ENCODE results near the gene NCL. TPM values are rescaled to one million over a fixed set of nuclear protein-coding genes. Genes with fewer than 3 reads are reported as not detected.

Gene NCL
- total and polyA plus RNA-seq, 2 of the 13 experiments (the other 11 are each of a cell fraction or from before 2014, with no cell fraction given) = 105 to 779 TPM

DNA sequence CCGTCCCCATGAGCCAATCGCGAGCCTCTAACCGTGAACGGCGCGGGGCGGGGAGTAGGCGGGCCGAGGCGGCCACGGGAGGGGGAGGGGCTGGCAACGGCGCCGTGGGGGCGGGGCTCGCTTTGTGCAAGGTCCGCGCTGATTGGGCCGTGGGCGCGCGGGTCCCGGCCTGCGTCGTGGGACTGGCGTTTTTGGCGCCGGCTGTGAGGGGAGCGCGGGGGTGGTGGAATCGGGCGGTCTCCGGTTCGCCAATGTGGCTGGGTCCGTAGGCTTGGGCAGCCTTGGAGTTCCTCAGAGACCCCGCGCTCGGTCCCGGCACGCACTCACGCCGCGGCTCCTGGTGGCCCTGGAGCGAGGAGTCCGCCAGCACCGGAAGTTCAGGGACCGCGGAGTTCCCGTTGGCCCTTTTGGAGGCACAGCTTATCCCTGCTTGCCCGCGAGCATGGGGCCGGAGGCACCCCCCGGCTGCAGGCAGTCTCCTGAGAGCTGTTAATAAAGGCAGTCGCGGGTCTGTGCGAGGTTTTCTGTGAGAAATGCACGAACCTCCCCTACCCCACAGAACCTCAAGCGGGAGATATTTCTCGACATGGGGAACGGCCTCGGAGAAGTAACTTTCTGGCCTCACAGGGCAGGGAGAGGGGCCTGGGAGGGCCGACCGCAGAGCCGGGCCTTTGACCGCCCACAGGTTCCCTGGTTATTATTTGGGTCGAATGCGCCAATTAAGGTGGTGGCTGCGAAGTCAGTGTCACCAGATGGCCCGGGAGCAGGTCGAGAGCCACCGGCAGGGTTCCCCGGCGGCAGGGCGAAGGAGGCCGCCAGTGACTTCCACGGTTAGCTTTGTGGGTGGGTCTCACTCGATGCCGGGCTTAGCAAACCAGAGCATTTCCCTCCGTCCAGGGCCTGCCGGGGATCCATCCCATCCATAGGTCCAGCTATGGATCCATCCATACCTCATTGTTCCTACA lies 574 bp upstream of the NCL start (continued):
- TF ChIP-seq PRDM15 (CRISPR knock-in tag; IDR thresholded peaks at IDR 0.05) (0 out of 2 replicates have a peak, but pooled peaks have one; percentile 36), ZNF781 (CRISPR knock-in tag; IDR thresholded peaks at IDR 0.05; ENCODE audit: borderline replicate concordance, not compliant biosample characterization) (peak; percentile 91), ZNF83 (CRISPR knock-in tag; IDR thresholded peaks at IDR 0.05; ENCODE audit: borderline replicate concordance) (peak; percentile 4; the same call in 1 of the 2 replicates), ZSCAN21 (CRISPR knock-in tag; IDR thresholded peaks at IDR 0.05; ENCODE audit: borderline replicate concordance) (peak; percentile 23; the same call in 1 of the 2 replicates), BCL6 (CRISPR knock-in tag; IDR thresholded peaks at IDR 0.05) (no peak), SMYD3 (CRISPR knock-in tag; IDR thresholded peaks at IDR 0.05) (peak; percentile 38; the same call in 1 of the 2 replicates), POGK (CRISPR knock-in tag; conservative IDR thresholded peaks at IDR 0.05) (no peak), MLXIP (CRISPR knock-in tag; IDR thresholded peaks at IDR 0.05; ENCODE audit: borderline replicate concordance) (0 out of 2 replicates have a peak, but pooled peaks have one; percentile 57), ZNF7 (CRISPR knock-in tag; IDR thresholded peaks at IDR 0.05) (no peak), RFXANK (CRISPR knock-in tag; IDR thresholded peaks at IDR 0.05) (0 out of 2 replicates have a peak, but pooled peaks have one; percentile 89), MAZ (IDR thresholded peaks at IDR 0.05; ENCODE audit: borderline replicate concordance, low read depth, low read length) (peak; percentile 46; the same call in 1 of the 2 replicates), MAZ (CRISPR knock-in tag; IDR thresholded peaks at IDR 0.05; ENCODE audit: low read depth) (peak; percentile 24; the same call in 1 of the 2 replicates), ZBTB38 (CRISPR knock-in tag; IDR thresholded peaks at IDR 0.05) (peak; percentile 1; the same call in 1 of the 2 replicates), SRF (IDR thresholded peaks at IDR 0.05; ENCODE audit: low read depth, low read length) (no peak), ZNF30 (CRISPR knock-in tag; IDR thresholded peaks at IDR 0.05) (0 out of 2 replicates have a peak, but pooled peaks have one; percentile 10)
- TF ChIP-seq, protein P1, sequence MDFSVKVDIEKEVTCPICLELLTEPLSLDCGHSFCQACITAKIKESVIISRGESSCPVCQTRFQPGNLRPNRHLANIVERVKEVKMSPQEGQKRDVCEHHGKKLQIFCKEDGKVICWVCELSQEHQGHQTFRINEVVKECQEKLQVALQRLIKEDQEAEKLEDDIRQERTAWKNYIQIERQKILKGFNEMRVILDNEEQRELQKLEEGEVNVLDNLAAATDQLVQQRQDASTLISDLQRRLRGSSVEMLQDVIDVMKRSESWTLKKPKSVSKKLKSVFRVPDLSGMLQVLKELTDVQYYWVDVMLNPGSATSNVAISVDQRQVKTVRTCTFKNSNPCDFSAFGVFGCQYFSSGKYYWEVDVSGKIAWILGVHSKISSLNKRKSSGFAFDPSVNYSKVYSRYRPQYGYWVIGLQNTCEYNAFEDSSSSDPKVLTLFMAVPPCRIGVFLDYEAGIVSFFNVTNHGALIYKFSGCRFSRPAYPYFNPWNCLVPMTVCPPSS (IDR thresholded peaks at IDR 0.05) = no peak
- TF ChIP-seq, protein P2, sequence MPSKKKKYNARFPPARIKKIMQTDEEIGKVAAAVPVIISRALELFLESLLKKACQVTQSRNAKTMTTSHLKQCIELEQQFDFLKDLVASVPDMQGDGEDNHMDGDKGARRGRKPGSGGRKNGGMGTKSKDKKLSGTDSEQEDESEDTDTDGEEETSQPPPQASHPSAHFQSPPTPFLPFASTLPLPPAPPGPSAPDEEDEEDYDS (CRISPR knock-in tag; IDR thresholded peaks at IDR 0.05) = no peak

Measured in HepG2 (cell line).